ENCODE results near the gene TRIM40. TPM values are rescaled to one million over a fixed set of nuclear protein-coding genes. Genes with fewer than 3 reads are reported as not detected.

Gene TRIM40
- total and polyA plus RNA-seq, 2 of the 13 experiments (the other 11 are each of a cell fraction or from before 2014, with no cell fraction given), result 0.58 TPM; not detected in 1

DNA sequence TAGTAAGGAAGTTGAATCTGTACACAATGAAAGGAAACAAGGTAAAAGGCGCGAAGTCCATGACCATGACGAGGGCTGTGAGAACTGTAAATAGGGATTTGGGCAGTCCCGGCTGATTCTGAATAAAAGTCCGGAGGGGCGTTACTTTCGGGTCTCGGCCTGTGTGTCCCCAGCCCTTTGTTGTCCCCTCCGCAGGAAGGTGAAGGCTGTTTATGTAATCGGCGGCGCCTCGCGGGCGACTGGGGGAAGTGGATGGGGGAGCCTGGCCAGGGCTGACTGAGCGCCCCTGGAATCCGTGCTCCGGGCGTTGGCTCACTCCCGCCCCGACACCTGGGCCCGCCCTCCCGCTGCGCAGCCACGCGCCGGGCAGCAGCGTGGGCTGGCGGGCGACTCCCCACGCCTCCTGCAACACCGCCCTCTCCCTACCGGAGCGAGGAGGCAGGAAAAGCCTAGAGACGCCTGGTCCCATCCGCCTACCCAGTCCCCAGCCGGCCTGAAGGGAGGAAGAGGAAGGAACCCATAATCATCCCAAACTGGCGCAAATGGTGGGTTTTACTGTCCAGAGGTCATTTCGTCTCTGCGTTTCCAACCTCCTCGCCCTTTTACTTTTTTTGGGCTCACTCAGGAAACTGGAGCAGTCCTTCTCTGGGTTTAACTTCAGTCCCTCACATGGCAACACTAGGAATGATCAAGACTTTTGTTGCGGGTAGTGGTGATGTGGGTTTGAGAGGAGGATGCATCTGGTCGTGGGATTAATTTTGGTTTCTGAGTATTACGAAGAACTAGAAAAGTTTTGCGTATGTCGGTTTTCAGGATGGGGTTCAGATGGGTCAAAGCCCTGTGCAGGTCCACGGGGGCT is 35.1 kb upstream of the TRIM40 start (continued):
- TF ChIP-seq, protein P1, sequence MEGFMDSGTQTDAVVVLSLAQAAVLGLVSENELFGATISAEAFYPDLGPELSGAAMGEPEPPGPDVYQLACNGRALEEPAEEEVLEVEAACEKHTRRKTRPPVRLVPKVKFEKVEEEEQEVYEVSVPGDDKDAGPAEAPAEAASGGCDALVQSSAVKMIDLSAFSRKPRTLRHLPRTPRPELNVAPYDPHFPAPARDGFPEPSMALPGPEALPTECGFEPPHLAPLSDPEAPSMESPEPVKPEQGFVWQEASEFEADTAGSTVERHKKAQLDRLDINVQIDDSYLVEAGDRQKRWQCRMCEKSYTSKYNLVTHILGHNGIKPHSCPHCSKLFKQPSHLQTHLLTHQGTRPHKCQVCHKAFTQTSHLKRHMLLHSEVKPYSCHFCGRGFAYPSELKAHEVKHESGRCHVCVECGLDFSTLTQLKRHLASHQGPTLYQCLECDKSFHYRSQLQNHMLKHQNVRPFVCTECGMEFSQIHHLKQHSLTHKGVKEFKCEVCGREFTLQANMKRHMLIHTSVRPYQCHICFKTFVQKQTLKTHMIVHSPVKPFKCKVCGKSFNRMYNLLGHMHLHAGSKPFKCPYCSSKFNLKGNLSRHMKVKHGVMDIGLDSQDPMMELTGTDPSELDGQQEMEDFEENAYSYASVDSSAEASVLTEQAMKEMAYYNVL (CRISPR knock-in tag; IDR thresholded peaks at IDR 0.05; ENCODE audit: borderline replicate concordance), result peak; percentile 80
- TF ChIP-seq RFX3 (CRISPR knock-in tag; IDR thresholded peaks at IDR 0.05) (peak; percentile 7; the same call in 1 of the 2 replicates), ZBTB42 (CRISPR knock-in tag; IDR thresholded peaks at IDR 0.05) (no peak; the same call in 1 of the 2 replicates), ZSCAN12 (CRISPR knock-in tag; IDR thresholded peaks at IDR 0.05) (no peak), RBM39 (IDR thresholded peaks at IDR 0.05; ENCODE audit: low read depth, low read length, poor library complexity, severe bottlenecking) (no peak), SP2 (CRISPR knock-in tag; IDR thresholded peaks at IDR 0.05) (no peak), POGZ (CRISPR knock-in tag; IDR thresholded peaks at IDR 0.05) (peak; percentile 39; the same call in 1 of the 2 replicates), NKX3-1 (CRISPR knock-in tag; IDR thresholded peaks at IDR 0.05) (no peak), ZNF703 (CRISPR knock-in tag; IDR thresholded peaks at IDR 0.05; ENCODE audit: borderline replicate concordance) (0 out of 2 replicates have a peak, but pooled peaks have one; percentile 75), ZNF12 (CRISPR knock-in tag; IDR thresholded peaks at IDR 0.05) (no peak), ATAD3A (CRISPR knock-in tag; IDR thresholded peaks at IDR 0.05) (no peak; the same call in 1 of the 2 replicates), ZFP62 (CRISPR knock-in tag; IDR thresholded peaks at IDR 0.05) (no peak), CENPT (CRISPR knock-in tag; IDR thresholded peaks at IDR 0.05; ENCODE audit: low read depth) (no peak), KMT2B (CRISPR knock-in tag; IDR thresholded peaks at IDR 0.05) (peak; percentile 69)
- TF ChIP-seq, protein P2, sequence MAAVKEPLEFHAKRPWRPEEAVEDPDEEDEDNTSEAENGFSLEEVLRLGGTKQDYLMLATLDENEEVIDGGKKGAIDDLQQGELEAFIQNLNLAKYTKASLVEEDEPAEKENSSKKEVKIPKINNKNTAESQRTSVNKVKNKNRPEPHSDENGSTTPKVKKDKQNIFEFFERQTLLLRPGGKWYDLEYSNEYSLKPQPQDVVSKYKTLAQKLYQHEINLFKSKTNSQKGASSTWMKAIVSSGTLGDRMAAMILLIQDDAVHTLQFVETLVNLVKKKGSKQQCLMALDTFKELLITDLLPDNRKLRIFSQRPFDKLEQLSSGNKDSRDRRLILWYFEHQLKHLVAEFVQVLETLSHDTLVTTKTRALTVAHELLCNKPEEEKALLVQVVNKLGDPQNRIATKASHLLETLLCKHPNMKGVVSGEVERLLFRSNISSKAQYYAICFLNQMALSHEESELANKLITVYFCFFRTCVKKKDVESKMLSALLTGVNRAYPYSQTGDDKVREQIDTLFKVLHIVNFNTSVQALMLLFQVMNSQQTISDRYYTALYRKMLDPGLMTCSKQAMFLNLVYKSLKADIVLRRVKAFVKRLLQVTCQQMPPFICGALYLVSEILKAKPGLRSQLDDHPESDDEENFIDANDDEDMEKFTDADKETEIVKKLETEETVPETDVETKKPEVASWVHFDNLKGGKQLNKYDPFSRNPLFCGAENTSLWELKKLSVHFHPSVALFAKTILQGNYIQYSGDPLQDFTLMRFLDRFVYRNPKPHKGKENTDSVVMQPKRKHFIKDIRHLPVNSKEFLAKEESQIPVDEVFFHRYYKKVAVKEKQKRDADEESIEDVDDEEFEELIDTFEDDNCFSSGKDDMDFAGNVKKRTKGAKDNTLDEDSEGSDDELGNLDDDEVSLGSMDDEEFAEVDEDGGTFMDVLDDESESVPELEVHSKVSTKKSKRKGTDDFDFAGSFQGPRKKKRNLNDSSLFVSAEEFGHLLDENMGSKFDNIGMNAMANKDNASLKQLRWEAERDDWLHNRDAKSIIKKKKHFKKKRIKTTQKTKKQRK (IDR thresholded peaks at IDR 0.05; ENCODE audit: low read length), result no peak
- TF ChIP-seq, protein P3, sequence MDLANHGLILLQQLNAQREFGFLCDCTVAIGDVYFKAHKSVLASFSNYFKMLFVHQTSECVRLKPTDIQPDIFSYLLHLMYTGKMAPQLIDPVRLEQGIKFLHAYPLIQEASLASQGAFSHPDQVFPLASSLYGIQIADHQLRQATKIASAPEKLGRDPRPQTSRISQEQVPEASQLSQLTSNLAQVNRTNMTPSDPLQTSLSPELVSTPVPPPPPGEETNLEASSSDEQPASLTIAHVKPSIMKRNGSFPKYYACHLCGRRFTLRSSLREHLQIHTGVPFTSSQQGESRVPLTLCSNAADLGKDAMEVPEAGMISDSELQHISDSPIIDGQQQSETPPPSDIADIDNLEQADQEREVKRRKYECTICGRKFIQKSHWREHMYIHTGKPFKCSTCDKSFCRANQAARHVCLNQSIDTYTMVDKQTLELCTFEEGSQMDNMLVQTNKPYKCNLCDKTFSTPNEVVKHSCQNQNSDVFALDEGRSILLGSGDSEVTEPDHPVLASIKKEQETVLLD (CRISPR knock-in tag; IDR thresholded peaks at IDR 0.05; ENCODE audit: low read depth), result no peak
- TF ChIP-seq, protein P4, sequence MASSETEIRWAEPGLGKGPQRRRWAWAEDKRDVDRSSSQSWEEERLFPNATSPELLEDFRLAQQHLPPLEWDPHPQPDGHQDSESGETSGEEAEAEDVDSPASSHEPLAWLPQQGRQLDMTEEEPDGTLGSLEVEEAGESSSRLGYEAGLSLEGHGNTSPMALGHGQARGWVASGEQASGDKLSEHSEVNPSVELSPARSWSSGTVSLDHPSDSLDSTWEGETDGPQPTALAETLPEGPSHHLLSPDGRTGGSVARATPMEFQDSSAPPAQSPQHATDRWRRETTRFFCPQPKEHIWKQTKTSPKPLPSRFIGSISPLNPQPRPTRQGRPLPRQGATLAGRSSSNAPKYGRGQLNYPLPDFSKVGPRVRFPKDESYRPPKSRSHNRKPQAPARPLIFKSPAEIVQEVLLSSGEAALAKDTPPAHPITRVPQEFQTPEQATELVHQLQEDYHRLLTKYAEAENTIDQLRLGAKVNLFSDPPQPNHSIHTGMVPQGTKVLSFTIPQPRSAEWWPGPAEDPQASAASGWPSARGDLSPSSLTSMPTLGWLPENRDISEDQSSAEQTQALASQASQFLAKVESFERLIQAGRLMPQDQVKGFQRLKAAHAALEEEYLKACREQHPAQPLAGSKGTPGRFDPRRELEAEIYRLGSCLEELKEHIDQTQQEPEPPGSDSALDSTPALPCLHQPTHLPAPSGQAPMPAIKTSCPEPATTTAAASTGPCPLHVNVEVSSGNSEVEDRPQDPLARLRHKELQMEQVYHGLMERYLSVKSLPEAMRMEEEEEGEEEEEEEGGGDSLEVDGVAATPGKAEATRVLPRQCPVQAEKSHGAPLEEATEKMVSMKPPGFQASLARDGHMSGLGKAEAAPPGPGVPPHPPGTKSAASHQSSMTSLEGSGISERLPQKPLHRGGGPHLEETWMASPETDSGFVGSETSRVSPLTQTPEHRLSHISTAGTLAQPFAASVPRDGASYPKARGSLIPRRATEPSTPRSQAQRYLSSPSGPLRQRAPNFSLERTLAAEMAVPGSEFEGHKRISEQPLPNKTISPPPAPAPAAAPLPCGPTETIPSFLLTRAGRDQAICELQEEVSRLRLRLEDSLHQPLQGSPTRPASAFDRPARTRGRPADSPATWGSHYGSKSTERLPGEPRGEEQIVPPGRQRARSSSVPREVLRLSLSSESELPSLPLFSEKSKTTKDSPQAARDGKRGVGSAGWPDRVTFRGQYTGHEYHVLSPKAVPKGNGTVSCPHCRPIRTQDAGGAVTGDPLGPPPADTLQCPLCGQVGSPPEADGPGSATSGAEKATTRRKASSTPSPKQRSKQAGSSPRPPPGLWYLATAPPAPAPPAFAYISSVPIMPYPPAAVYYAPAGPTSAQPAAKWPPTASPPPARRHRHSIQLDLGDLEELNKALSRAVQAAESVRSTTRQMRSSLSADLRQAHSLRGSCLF (CRISPR knock-in tag; IDR thresholded peaks at IDR 0.05; ENCODE audit: borderline replicate concordance), result no peak

Data from HepG2 (cell line).